Left lung (tissue), 14 donors: ENCODE data around the gene SLC22A5. TPM values are rescaled to one million over a fixed set of nuclear protein-coding genes. Genes with fewer than 3 reads are reported as not detected.

Source experiments
- ATAC-seq: fragments of 200-7000 bp; cut with Tn5 transposase; one replicate; pipeline ENCODE4 v1.9.1; 2020; ENCODE audit warnings: moderate library complexity
- DNase-seq, 4 donors: peaks; one replicate each; pipeline ENCODE4 v3.0.0-alpha.2; 2013 to 2020
- H3K27ac ChIP-seq, 2 donors: fragments of 200-600 bp; sonication (generic) in 1 of 2; one replicate each; pipeline versions ENCODE4 v1.5.0 to v1.8.0; 2020 to 2021
- H3K27me3 ChIP-seq, 2 donors: fragments of 200-600 bp; sonication (generic) in 1 of 2; one replicate each; pipeline versions ENCODE4 v1.5.0 to v1.8.0; 2020 to 2021
- H3K36me3 ChIP-seq, 2 donors: fragments of 200-600 bp; sonication (generic) in 1 of 2; one replicate each; pipeline versions ENCODE4 v1.5.0 to v1.8.0; 2020 to 2021
- H3K4me1 ChIP-seq, 2 donors: fragments of 200-600 bp; one replicate each; pipeline ENCODE4 v1.8.0; 2021
- H3K4me3 ChIP-seq, 2 donors: fragments of 200-600 bp; sonication (generic) in 1 of 2; one replicate each; pipeline versions ENCODE4 v1.5.0 to v1.8.0; 2020 to 2021; ENCODE audit warnings: mild to moderate bottlenecking in 1 of 2
- H3K9me3 ChIP-seq, 2 donors: fragments of 200-600 bp; sonication (generic) in 1 of 2; one replicate each; pipeline versions ENCODE4 v1.5.0 to v1.8.0; 2020 to 2021
- CTCF ChIP-seq, 2 donors: fragments of 200-600 bp; sonication (generic) in 1 of 2; IDR thresholded peaks; one replicate each; pipeline versions ENCODE4 v1.5.0 to v1.8.0; 2021; ENCODE audit warnings: antibody characterized with exemption in 2 of 2
- intact Hi-C, 2 donors: fragments of 100-400 bp; cut with DNase I; formaldehyde crosslinking; loops; one replicate each; pipeline versions ENCODE4 v1.11.2 to v1.14.2; 2022
- long read RNA-seq, 12 donors: library from polyadenylated mRNA in 2 of 12; unstranded in 2 of 12; transcript quantifications; one replicate each; pipeline ENCODE4 v2.0.0 and lab custom pipeline, GENCODE V29; 2019 to 2026
- polyA plus RNA-seq, 6 donors: library from polyadenylated mRNA; unstranded; fragments of 120-200 nt; gene quantifications; one replicate each; pipeline ENCODE4 v1.2.1, GENCODE V29; 2013; ENCODE audit not compliant: insufficient read length in 6 of 6
- total RNA-seq, 2 donors: library from RNA; stranded (reverse); fragmentation: NEBNext Ultra II Directional; extraction: Animal tissue kit (Norgen Biotek cat#: 25700); gene quantifications; one replicate each; pipeline ENCODE4 v1.2.1, GENCODE V29; 2021
- donor health status: DM: no; HTN: yes; CAD: no.
- donor health status: DM: no; HTN: no; CAD: no.

SLC22A5 gene
- 10 to 100 TPM in 1 of 2 donors, 1 to 10 TPM in 1; 9.5 to 10.4 TPM for total RNA-seq
- polyA plus RNA-seq = 10 to 100 TPM; 13.0 to 17.6 (median 14.4) TPM
- long read RNA-seq, donor 1, partial matches to known transcripts = 5 of 7 reads
- long read RNA-seq, donor 1, other reads (novel, unspliced or antisense) = 0 of 7 reads
- long read RNA-seq, donor 2 = 0 reads
- long read RNA-seq, donor 3, partial matches to known transcripts = 0 of 1 reads
- long read RNA-seq, donor 3, other reads (novel, unspliced or antisense) = 0 of 1 reads
- long read RNA-seq, donor 4, partial matches to known transcripts = 0 of 2 reads
- long read RNA-seq, donor 4, other reads (novel, unspliced or antisense) = 1 of 2 reads
- long read RNA-seq, donor 5 = 0 reads
- long read RNA-seq, donor 6, partial matches to known transcripts = 0 of 1 reads
- long read RNA-seq, donor 6, other reads (novel, unspliced or antisense) = 0 of 1 reads
- long read RNA-seq, donor 7 = 0 reads
- long read RNA-seq, donor 8, partial matches to known transcripts = 0 of 1 reads
- long read RNA-seq, donor 8, other reads (novel, unspliced or antisense) = 0 of 1 reads
- long read RNA-seq, donor 9 = 0 reads
- long read RNA-seq, donor 10, partial matches to known transcripts = 0 of 5 reads
- long read RNA-seq, donor 10, other reads (novel, unspliced or antisense) = 5 of 5 reads
- long read RNA-seq, donor 11, partial matches to known transcripts = 0 of 2 reads
- long read RNA-seq, donor 11, other reads (novel, unspliced or antisense) = 0 of 2 reads
- long read RNA-seq, donor 12 = 0 reads

DNA sequence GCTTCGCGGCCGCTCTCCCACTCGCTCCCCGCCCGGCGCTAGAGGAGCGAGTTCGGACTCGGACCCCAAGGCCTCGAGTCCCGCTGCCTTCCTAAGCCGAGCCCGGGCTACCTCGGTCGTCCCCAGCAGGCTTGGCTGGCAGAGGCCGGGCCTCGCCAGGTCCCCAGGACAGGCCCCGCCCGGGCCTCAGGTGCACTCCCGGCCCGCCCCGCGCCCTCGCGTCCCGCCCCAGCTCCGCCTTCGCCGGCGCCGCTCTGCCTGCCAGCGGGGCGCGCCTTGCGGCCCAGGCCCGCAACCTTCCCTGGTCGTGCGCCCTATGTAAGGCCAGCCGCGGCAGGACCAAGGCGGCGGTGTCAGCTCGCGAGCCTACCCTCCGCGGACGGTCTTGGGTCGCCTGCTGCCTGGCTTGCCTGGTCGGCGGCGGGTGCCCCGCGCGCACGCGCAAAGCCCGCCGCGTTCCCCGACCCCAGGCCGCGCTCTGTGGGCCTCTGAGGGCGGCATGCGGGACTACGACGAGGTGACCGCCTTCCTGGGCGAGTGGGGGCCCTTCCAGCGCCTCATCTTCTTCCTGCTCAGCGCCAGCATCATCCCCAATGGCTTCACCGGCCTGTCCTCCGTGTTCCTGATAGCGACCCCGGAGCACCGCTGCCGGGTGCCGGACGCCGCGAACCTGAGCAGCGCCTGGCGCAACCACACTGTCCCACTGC is at the start of gene SLC22A5:
TSS of gene SLC22A5 (plus strand) at position 237 of the 707 bp plus-strand sequence. CDS start at position 500, 263 bp downstream.
- Histone ChIP-seq H3K27me3 (peaks cover 0 to 6% of the 10 kb centered on the region in 2 donors), H3K4me3 (peak within 1 kb of the TSS; percentile 67 to 75), H3K36me3 (no peaks in the 10 kb centered on the region), H3K27ac (peak within 1 kb of the TSS; percentile 76 to 82), H3K4me1 (peaks cover 0 to 36% of the 10 kb centered on the region in 2 donors), H3K9me3 (no peaks in the 10 kb centered on the region)
- peak; percentile 94 for ATAC-seq
- peak; percentile 65 to 95 (median 72) for DNase-seq
- no peak for TF ChIP-seq CTCF (IDR thresholded peaks at IDR 0.05)
- intact Hi-C loops = no loop called here

DNA sequence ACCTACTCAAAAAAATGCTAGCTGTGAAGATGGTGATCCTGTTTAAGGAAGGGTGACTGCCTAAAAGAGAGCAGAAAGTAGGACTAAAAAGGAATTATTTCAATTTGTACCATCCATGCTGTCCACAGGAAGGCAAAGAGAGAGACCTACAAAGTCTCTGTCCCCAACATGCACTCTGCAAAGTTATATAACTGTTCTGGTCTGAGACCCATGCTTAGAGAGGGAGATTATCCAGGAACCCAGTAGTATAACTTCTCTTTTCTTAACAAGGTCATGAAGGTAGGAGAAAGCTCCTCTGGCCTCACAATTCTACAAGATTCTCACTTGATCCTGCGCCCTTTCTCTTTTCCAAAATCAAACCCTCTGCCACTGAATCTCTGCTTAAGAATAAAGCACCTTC is 49.5 kb upstream of the SLC22A5 start:
- Histone ChIP-seq H3K36me3 (peaks cover 0 to 36% of the 10 kb centered on the region in 2 donors), H3K9me3 (no peaks in the 10 kb centered on the region), H3K4me1 (no peaks in the 10 kb centered on the region), H3K27ac (no peak overlapping the region), H3K27me3 (no peaks in the 10 kb centered on the region), H3K4me3 (no peak overlapping the region)
- DNase-seq = no peak
- TF ChIP-seq CTCF (IDR thresholded peaks at IDR 0.05) = no peak
- intact Hi-C loops = no loop called here
- no peak for ATAC-seq

DNA sequence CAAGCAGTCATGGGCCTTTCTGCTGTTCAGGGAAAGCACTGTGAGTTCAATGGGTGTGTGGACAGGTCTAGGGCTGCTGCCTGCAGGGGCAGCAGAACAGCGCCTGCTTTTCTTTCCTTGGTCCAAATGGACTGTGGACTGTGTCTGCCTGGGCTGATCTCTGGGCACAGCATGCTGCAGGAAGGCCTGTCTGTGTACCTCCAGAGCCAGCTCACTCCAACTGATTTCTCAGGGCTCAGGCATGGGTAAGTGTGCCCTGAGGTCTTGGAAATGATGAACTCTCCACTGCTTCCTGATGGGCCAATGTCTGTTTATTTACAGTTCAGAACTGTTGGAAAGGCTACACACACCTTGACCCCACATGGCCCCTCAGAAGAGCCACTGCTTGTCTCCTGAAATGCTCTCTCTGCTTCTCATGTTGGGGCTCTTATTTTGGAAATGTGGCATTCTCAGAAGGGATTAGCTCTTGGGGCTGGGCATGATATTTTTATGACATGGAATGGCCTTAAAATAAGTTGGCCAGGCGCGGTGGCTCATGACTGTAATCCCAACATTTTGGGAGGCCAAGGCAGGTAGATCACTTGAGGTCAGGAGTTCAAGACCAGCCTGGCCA is 48.3 kb upstream of the SLC22A5 start:
- Histone ChIP-seq H3K4me3 (no peak overlapping the region), H3K27ac (no peak overlapping the region), H3K36me3 (peaks cover 0 to 27% of the 10 kb centered on the region in 2 donors), H3K27me3 (no peaks in the 10 kb centered on the region), H3K4me1 (no peaks in the 10 kb centered on the region), H3K9me3 (no peaks in the 10 kb centered on the region)
- DNase-seq (no peak), ATAC-seq (no peak)
- TF ChIP-seq CTCF (IDR thresholded peaks at IDR 0.05) = no peak
- intact Hi-C loops = no loop called here

GRCh38 chr5:132322266-132322665 is 47.2 kb upstream of the SLC22A5 start:
- H3K36me3 ChIP-seq = peaks cover 0 to 24% of the 10 kb centered on the region in 2 donors
- no peak overlapping the region for H3K4me3 ChIP-seq
- TF ChIP-seq CTCF (IDR thresholded peaks at IDR 0.05) = no peak
- intact Hi-C loops = no loop called here
- ATAC-seq (no peak), DNase-seq (no peak)
- no peaks in the 10 kb centered on the region for H3K27me3 ChIP-seq
- H3K9me3 ChIP-seq = no peaks in the 10 kb centered on the region
- no peak overlapping the region for H3K27ac ChIP-seq
- H3K4me1 ChIP-seq = no peaks in the 10 kb centered on the region
